Measurements from ENCODE around the gene BAG5. TPM values are rescaled to one million over a fixed set of nuclear protein-coding genes. Genes with fewer than 3 reads are reported as not detected.

The BAG5 gene
- total RNA-seq, 2 experiments from 2014 or later = 24.2 to 25.1 TPM

- Mint-ChIP-seq H3K27me3 (no peaks in the 10 kb centered on the region), H3K4me3 (no peak overlapping the region), H3K27ac (no peak overlapping the region), H3K36me3 (ENCODE audit: low read depth) (no peaks in the 10 kb centered on the region), H3K9me3 (ENCODE audit: low read depth) (no peaks in the 10 kb centered on the region), H3K4me1 (no peaks in the 10 kb centered on the region)
- ChIA-PET POLR2A (no interaction called here), CTCF (interaction anchor here (0.6 to 1.8 kb wide), 5 partner anchors 27 to 121 kb away, joined by 3 to 5 read pairs (median 3); no protein-coding TSS in a partner anchor)
- no peak for ATAC-seq
- intact Hi-C loops (cut with DNase I, micrococcal nuclease) = no loop called here
- no peak for DNase-seq
These were observed 17.1 kb downstream of the BAG5 start for GRCh38 chr14:103545219-103545914.

DNA sequence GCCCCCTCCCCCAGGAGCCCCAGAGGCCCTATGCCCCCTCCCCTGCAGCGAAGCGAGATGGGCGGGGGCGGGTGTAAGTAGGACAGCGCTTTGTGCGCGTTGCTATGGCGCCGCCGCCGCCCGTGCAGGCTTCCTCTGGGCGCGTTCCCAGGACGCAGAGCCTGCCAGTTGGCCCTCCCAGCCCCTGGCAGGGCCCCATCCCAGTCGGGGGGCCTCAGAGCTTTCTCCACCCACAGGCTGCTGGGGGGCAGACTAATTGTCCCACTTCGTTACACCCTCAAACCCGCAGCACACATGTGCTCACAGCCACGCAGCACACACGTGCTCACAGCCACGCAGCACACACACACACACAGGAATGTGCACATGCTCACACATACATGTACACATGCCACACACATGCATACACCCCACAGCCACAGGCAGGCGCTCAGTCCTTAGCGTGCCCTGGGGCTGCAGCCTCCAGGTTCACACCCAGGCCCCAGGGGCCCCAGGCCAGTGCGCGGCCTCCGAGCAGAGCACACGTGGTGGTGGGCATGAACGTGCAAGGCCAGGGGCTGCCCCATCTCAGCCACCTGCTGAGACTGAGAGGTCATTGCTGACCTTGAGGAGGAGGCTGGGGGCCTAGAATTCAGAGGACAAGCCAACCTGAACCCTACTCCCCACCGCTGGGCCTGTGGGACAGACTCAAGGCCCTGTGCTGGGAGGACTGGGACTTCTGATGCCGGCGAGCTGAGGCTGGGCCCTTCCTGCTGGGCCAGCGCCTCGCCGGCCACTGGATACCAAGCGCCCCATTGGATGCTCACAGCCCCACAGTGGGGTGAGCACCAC lies 17.9 kb downstream of the BAG5 start:
- no peaks in the 10 kb centered on the region for H3K36me3 Mint-ChIP-seq (ENCODE audit: low read depth)
- intact Hi-C loops (cut with DNase I, micrococcal nuclease) = no loop called here
- POLR2A ChIA-PET = no interaction called here

GRCh38 chr14:103543721-103544387 lies 18.6 kb downstream of the BAG5 start:
- ChIA-PET POLR2A (no interaction called here), CTCF (interaction anchor here (1.3 kb wide), 1 partner anchor 25 kb away, joined by 3 read pairs; no protein-coding TSS in a partner anchor)
- Mint-ChIP-seq H3K4me1 (no peaks in the 10 kb centered on the region), H3K4me3 (no peak overlapping the region), H3K36me3 (ENCODE audit: low read depth) (no peaks in the 10 kb centered on the region), H3K9me3 (ENCODE audit: low read depth) (no peaks in the 10 kb centered on the region), H3K27me3 (no peaks in the 10 kb centered on the region), H3K27ac (no peak overlapping the region)
- no peak for DNase-seq
- intact Hi-C loops (cut with DNase I, micrococcal nuclease) = no loop called here
- no peak for ATAC-seq

More for the DNA sequence above, 17.9 kb downstream of the BAG5 start:
- DNase-seq (peak; percentile 2), ATAC-seq (no peak)
- Mint-ChIP-seq H3K27me3 (no peaks in the 10 kb centered on the region), H3K27ac (no peak overlapping the region), H3K9me3 (ENCODE audit: low read depth) (no peaks in the 10 kb centered on the region), H3K4me3 (no peak overlapping the region), H3K4me1 (no peaks in the 10 kb centered on the region)
- CTCF ChIA-PET = interaction anchor here (0.6 to 1.8 kb wide), 4 partner anchors 26 to 122 kb away, joined by 3 to 5 read pairs (median 4); no protein-coding TSS in a partner anchor

- no peak overlapping the region for H3K4me3 Mint-ChIP-seq
- DNase-seq = no peak
- no peaks in the 10 kb centered on the region for H3K9me3 Mint-ChIP-seq (ENCODE audit: low read depth)
- no peaks in the 10 kb centered on the region for H3K36me3 Mint-ChIP-seq (ENCODE audit: low read depth)
- no peak overlapping the region for H3K27ac Mint-ChIP-seq
- POLR2A ChIA-PET = interaction anchor here (1.1 kb wide), 1 partner anchor 9 kb away, joined by 4 read pairs; no protein-coding TSS in a partner anchor
- intact Hi-C loops (cut with DNase I, micrococcal nuclease) = no loop called here
- CTCF ChIA-PET = interaction anchor here (0.9 to 1.3 kb wide), 3 partner anchors 17 to 25 kb away, joined by 3 to 4 read pairs (median 3); no protein-coding TSS in a partner anchor
- no peak for ATAC-seq
- no peaks in the 10 kb centered on the region for H3K27me3 Mint-ChIP-seq
- no peaks in the 10 kb centered on the region for H3K4me1 Mint-ChIP-seq
These were observed 19.3 kb downstream of the BAG5 start for GRCh38 chr14:103543140-103543539.

DNA sequence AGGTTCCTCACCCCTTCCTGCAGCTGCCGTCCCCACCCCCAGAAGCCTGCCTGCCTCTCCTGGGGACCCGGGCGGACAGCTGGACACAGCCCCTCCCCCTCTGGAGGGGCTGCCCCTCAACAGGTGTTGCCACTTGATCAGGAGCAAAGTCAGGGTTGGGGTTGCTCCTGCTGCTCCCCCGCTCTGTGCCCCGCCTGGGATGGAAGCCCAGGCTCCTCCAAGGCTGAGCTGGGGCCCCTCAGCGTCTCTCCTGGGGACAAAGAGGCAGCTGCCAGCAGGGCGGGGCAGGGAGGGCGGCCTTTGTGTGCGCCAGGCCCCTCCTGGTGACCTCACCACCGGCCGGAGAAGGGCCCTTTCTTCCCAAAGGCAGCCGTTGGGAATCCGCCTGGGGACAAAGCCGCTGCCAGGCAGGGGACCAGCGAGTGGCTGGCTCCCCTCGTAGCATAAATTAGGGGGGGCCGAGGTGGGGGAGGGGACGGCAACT lies 19.8 kb downstream of the BAG5 start:
- ChIA-PET CTCF (interaction anchor here (0.9 to 1.1 kb wide), 2 partner anchors 17 to 22 kb away, joined by 3 to 4 read pairs; no protein-coding TSS in a partner anchor), POLR2A (interaction anchor here (1.1 kb wide), 1 partner anchor 10 kb away, joined by 4 read pairs; no protein-coding TSS in a partner anchor)
- intact Hi-C loops (cut with DNase I, micrococcal nuclease) = no loop called here
- no peak overlapping the region for H3K27ac Mint-ChIP-seq
- H3K4me1 Mint-ChIP-seq = no peaks in the 10 kb centered on the region
- H3K27me3 Mint-ChIP-seq = no peaks in the 10 kb centered on the region
- H3K36me3 Mint-ChIP-seq (ENCODE audit: low read depth) = no peaks in the 10 kb centered on the region
- no peak for DNase-seq
- no peaks in the 10 kb centered on the region for H3K9me3 Mint-ChIP-seq (ENCODE audit: low read depth)
- no peak for ATAC-seq
- no peak overlapping the region for H3K4me3 Mint-ChIP-seq

DNA sequence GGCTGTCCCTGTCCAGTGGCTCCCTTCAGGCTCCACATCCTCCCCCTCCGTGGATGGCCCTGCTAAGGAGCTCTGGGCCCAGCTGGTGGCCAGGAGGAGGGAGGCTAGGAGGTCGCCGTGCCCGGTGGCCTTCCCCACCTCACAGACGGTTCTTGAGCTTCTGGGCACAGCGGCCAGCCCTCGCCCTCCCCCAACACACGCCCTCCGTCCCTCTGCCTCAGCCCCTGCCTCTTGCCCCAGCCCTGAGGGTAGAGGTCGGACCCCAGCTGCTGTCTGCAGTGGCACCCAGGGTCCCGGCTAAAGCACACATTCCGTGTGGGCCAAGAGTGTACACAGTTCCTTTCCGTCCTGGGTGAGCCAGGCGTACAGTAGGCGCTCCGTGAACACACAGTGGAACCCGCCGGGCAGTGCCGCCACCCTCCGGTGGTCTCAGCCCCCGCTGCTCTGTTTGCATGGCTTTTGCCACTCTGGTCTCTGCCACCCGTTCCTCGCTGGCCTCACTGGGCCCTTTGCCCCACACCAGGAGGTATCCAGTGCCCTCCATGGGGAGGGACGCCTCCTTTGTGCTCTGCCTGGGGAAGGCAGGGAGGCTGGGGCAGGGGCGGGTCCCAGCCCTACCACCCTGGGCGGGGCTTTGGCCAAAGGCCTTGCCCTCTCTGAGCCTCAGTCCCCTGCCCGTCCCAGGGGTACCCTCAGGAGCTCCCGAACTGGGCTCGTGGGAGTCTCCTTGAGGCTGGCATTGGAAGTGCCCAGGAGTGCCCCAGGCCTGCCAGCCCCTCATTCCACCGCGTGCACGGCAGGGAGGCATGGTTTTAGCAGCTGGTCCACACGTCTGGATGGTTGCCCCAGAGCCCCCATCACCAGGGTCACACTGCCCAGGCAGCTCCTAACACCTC lies 20.5 kb downstream of the BAG5 start:
- Mint-ChIP-seq H3K4me1 (no peaks in the 10 kb centered on the region), H3K27me3 (no peaks in the 10 kb centered on the region), H3K4me3 (no peak overlapping the region), H3K36me3 (ENCODE audit: low read depth) (no peaks in the 10 kb centered on the region), H3K9me3 (ENCODE audit: low read depth) (no peaks in the 10 kb centered on the region), H3K27ac (no peak overlapping the region)
- intact Hi-C loops (cut with DNase I, micrococcal nuclease) = no loop called here
- DNase-seq (no peak), ATAC-seq (no peak)
- CTCF ChIA-PET = interaction anchor here (0.5 to 1.1 kb wide), 2 partner anchors 21 to 56 kb away, joined by 3 to 4 read pairs; no protein-coding TSS in a partner anchor
- POLR2A ChIA-PET = interaction anchor here (1.1 kb wide), 1 partner anchor 10 kb away, joined by 4 read pairs; no protein-coding TSS in a partner anchor

GRCh38 chr14:103540821-103541708 lies 21.4 kb downstream of the BAG5 start:
- ATAC-seq (no peak), DNase-seq (no peak)
- no peaks in the 10 kb centered on the region for H3K4me1 Mint-ChIP-seq
- no peaks in the 10 kb centered on the region for H3K36me3 Mint-ChIP-seq (ENCODE audit: low read depth)
- H3K27ac Mint-ChIP-seq = no peak overlapping the region
- intact Hi-C loops (cut with DNase I, micrococcal nuclease) = no loop called here
- no peaks in the 10 kb centered on the region for H3K27me3 Mint-ChIP-seq
- ChIA-PET POLR2A (no interaction called here), CTCF (interaction anchor here (0.5 kb wide), 1 partner anchor 56 kb away, joined by 3 read pairs; no protein-coding TSS in a partner anchor)
- H3K9me3 Mint-ChIP-seq (ENCODE audit: low read depth) = no peaks in the 10 kb centered on the region
- H3K4me3 Mint-ChIP-seq = no peak overlapping the region

GRCh38 chr14:103539056-103539825 lies 23.2 kb downstream of the BAG5 start:
- ChIA-PET CTCF (interaction anchor here (0.7 kb wide), 1 partner anchor 1219 kb away, joined by 3 read pairs; no protein-coding TSS in a partner anchor), POLR2A (no interaction called here)
- peak; percentile 25 for ATAC-seq
- Mint-ChIP-seq H3K36me3 (ENCODE audit: low read depth) (no peaks in the 10 kb centered on the region), H3K4me3 (no peak overlapping the region), H3K9me3 (ENCODE audit: low read depth) (no peaks in the 10 kb centered on the region), H3K27me3 (no peaks in the 10 kb centered on the region), H3K4me1 (no peaks in the 10 kb centered on the region), H3K27ac (no peak overlapping the region)
- intact Hi-C loops (cut with DNase I, micrococcal nuclease) = no loop called here
- no peak for DNase-seq

DNA sequence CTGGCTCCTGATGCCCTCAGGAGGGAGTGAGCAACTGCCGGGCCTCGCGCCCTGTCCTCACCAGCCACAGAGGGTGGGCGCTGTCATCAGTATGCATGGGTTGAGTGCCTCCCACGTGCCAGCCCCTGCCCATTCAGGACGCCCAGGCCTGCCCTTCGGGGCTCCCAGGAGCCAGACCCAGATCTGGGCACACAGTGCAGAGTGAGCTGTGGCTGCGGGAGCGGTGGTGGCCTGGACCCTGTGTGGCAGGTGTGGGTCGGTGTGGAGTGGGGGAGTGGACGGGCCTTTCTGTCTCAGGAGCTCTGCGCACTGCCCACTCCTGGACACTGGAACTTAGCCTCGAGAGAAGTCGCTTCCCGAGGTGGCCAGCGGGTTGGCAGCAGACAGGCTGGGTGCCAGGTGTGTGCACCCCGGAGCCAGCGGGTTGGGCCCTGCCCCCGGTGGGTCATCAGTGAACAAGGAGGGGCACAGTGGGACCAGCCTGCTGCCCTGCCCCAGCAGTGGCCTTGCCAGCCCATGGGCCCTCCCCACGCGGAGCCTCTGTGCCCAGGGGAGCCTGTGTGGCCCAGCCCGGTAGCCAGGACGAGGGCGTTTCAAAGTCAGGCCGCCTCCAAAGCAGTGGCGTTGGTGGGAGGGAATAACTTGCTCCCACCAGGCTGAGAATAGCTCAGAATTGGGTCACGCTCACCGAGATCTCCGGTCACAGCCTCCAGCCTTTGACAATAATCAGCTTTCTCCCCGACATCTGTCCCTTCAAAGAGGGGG lies 24.0 kb downstream of the BAG5 start:
- Mint-ChIP-seq H3K27ac (no peak overlapping the region), H3K4me1 (no peaks in the 10 kb centered on the region), H3K9me3 (ENCODE audit: low read depth) (no peaks in the 10 kb centered on the region), H3K4me3 (no peak overlapping the region), H3K36me3 (ENCODE audit: low read depth) (no peaks in the 10 kb centered on the region), H3K27me3 (no peaks in the 10 kb centered on the region)
- ChIA-PET POLR2A (no interaction called here), CTCF (interaction anchor here (0.7 kb wide), 1 partner anchor 1220 kb away, joined by 3 read pairs; no protein-coding TSS in a partner anchor)
- intact Hi-C loops (cut with DNase I, micrococcal nuclease) = no loop called here
- DNase-seq (no peak), ATAC-seq (no peak)
